ENCODE measurements around the gene MNT.

The MNT gene

GRCh38 chr17:2371183-2372130, 29.4 kb downstream of the MNT start:
- ATAC-seq (no peak), DNase-seq (no peak)
- Mint-ChIP-seq H3K4me1 (no peaks in the 10 kb centered on the region), H3K4me3 (no peak overlapping the region), H3K27me3 (no peaks in the 10 kb centered on the region), H3K36me3 (ENCODE audit: low read depth) (no peaks in the 10 kb centered on the region), H3K9me3 (no peaks in the 10 kb centered on the region), H3K27ac (no peak overlapping the region)

- Mint-ChIP-seq H3K4me1 (no peaks in the 10 kb centered on the region), H3K9me3 (no peaks in the 10 kb centered on the region), H3K36me3 (ENCODE audit: low read depth) (no peaks in the 10 kb centered on the region), H3K27me3 (no peaks in the 10 kb centered on the region), H3K4me3 (no peak overlapping the region), H3K27ac (no peak overlapping the region)
- no peak for DNase-seq
- ATAC-seq: no peak
Observed at GRCh38 chr17:2370211-2370589, 30.7 kb downstream of the MNT start.

- no peak overlapping the region for H3K4me3 Mint-ChIP-seq
- no peaks in the 10 kb centered on the region for H3K9me3 Mint-ChIP-seq
- no peak overlapping the region for H3K27ac Mint-ChIP-seq
- DNase-seq (no peak), ATAC-seq (no peak)
- H3K4me1 Mint-ChIP-seq: no peaks in the 10 kb centered on the region
- H3K27me3 Mint-ChIP-seq: no peaks in the 10 kb centered on the region
- no peaks in the 10 kb centered on the region for H3K36me3 Mint-ChIP-seq (ENCODE audit: low read depth)
Observed at GRCh38 chr17:2369551-2370210, 31.2 kb downstream of the MNT start.

GRCh38 chr17:2369039-2369438, 31.8 kb downstream of the MNT start:
- Mint-ChIP-seq H3K36me3 (ENCODE audit: low read depth) (no peaks in the 10 kb centered on the region), H3K27ac (no peak overlapping the region), H3K4me1 (no peaks in the 10 kb centered on the region), H3K27me3 (no peaks in the 10 kb centered on the region), H3K4me3 (no peak overlapping the region), H3K9me3 (no peaks in the 10 kb centered on the region)
- no peak for DNase-seq
- no peak for ATAC-seq

GRCh38 chr17:2368359-2368758, 32.5 kb downstream of the MNT start:
- Mint-ChIP-seq H3K4me1 (no peaks in the 10 kb centered on the region), H3K36me3 (ENCODE audit: low read depth) (no peaks in the 10 kb centered on the region), H3K9me3 (no peaks in the 10 kb centered on the region), H3K4me3 (no peak overlapping the region), H3K27ac (no peak overlapping the region), H3K27me3 (no peaks in the 10 kb centered on the region)
- no peak for DNase-seq
- no peak for ATAC-seq

- Mint-ChIP-seq H3K4me3 (no peak overlapping the region), H3K27ac (no peak overlapping the region), H3K4me1 (no peaks in the 10 kb centered on the region), H3K36me3 (ENCODE audit: low read depth) (peaks cover 2% of the 10 kb centered on the region), H3K9me3 (no peaks in the 10 kb centered on the region), H3K27me3 (no peaks in the 10 kb centered on the region)
- DNase-seq (no peak), ATAC-seq (no peak)
Observed at GRCh38 chr17:2366747-2367494, 33.9 kb downstream of the MNT start.

- DNase-seq: no peak
- ATAC-seq: no peak
- Mint-ChIP-seq H3K4me1 (no peaks in the 10 kb centered on the region), H3K27me3 (no peaks in the 10 kb centered on the region), H3K9me3 (no peaks in the 10 kb centered on the region), H3K36me3 (ENCODE audit: low read depth) (peaks cover 2% of the 10 kb centered on the region), H3K4me3 (no peak overlapping the region), H3K27ac (no peak overlapping the region)
Observed at GRCh38 chr17:2365132-2365531, 35.7 kb downstream of the MNT start.

- DNase-seq: no peak
- H3K4me1 Mint-ChIP-seq: no peaks in the 10 kb centered on the region
- no peaks in the 10 kb centered on the region for H3K27me3 Mint-ChIP-seq
- ATAC-seq: no peak
- H3K36me3 Mint-ChIP-seq (ENCODE audit: low read depth): peaks cover 2% of the 10 kb centered on the region
- no peak overlapping the region for H3K27ac Mint-ChIP-seq
- H3K4me3 Mint-ChIP-seq: no peak overlapping the region
- H3K9me3 Mint-ChIP-seq: no peaks in the 10 kb centered on the region
Observed at GRCh38 chr17:2364763-2365116, 36.1 kb downstream of the MNT start.

GRCh38 chr17:2363851-2364762, 36.8 kb downstream of the MNT start:
- peaks cover 2% of the 10 kb centered on the region for H3K36me3 Mint-ChIP-seq (ENCODE audit: low read depth)
- H3K9me3 Mint-ChIP-seq: no peaks in the 10 kb centered on the region
- no peak overlapping the region for H3K4me3 Mint-ChIP-seq
- no peak for ATAC-seq
- no peak overlapping the region for H3K27ac Mint-ChIP-seq
- H3K4me1 Mint-ChIP-seq: no peaks in the 10 kb centered on the region
- no peak for DNase-seq
- H3K27me3 Mint-ChIP-seq: no peaks in the 10 kb centered on the region

GRCh38 chr17:2363318-2363717, 37.5 kb downstream of the MNT start:
- H3K36me3 Mint-ChIP-seq (ENCODE audit: low read depth): peaks cover 2% of the 10 kb centered on the region
- H3K27me3 Mint-ChIP-seq: no peaks in the 10 kb centered on the region
- H3K27ac Mint-ChIP-seq: no peak overlapping the region
- no peaks in the 10 kb centered on the region for H3K4me1 Mint-ChIP-seq
- H3K4me3 Mint-ChIP-seq: no peak overlapping the region
- DNase-seq (no peak), ATAC-seq (no peak)
- no peaks in the 10 kb centered on the region for H3K9me3 Mint-ChIP-seq

- Mint-ChIP-seq H3K36me3 (ENCODE audit: low read depth) (peaks cover 2% of the 10 kb centered on the region), H3K27ac (no peak overlapping the region), H3K9me3 (no peaks in the 10 kb centered on the region), H3K27me3 (no peaks in the 10 kb centered on the region), H3K4me1 (no peaks in the 10 kb centered on the region), H3K4me3 (no peak overlapping the region)
- DNase-seq (no peak), ATAC-seq (no peak)
Observed at GRCh38 chr17:2362881-2363280, 38.0 kb downstream of the MNT start.

GRCh38 chr17:2362416-2362815, 38.4 kb downstream of the MNT start:
- Mint-ChIP-seq H3K4me3 (no peak overlapping the region), H3K27me3 (no peaks in the 10 kb centered on the region), H3K36me3 (ENCODE audit: low read depth) (peaks cover 2% of the 10 kb centered on the region), H3K27ac (no peak overlapping the region), H3K9me3 (no peaks in the 10 kb centered on the region), H3K4me1 (no peaks in the 10 kb centered on the region)
- DNase-seq (no peak), ATAC-seq (no peak)

GRCh38 chr17:2362016-2362415, 38.8 kb downstream of the MNT start:
- peaks cover 2% of the 10 kb centered on the region for H3K36me3 Mint-ChIP-seq (ENCODE audit: low read depth)
- ATAC-seq: no peak
- no peak overlapping the region for H3K27ac Mint-ChIP-seq
- H3K4me1 Mint-ChIP-seq: no peaks in the 10 kb centered on the region
- no peaks in the 10 kb centered on the region for H3K27me3 Mint-ChIP-seq
- DNase-seq: no peak
- no peak overlapping the region for H3K4me3 Mint-ChIP-seq
- no peaks in the 10 kb centered on the region for H3K9me3 Mint-ChIP-seq
